HEK293 (cell line): ENCODE results near the gene FOXD3.

Experiments
- CTCF ChIA-PET: fragments of 350-600 bp; formaldehyde crosslinking; extraction: SDS; loops from one replicate; lab custom pipeline; 2021; ENCODE audit warnings: antibody characterized with exemption; lab: Yijun Ruan, JAX
- POLR2A ChIA-PET: fragments of 300-600 bp; formaldehyde crosslinking; extraction: SDS; loops from one replicate; lab custom pipeline; 2020; ENCODE audit warnings: antibody characterized with exemption, inconsistent platforms; lab: Yijun Ruan, JAX
- H3K27ac ChIP-seq: fragments of 200-500 bp; sonication (Bioruptor generic); 2 replicates; pipeline ENCODE4 v1.5.1; 2014; ENCODE audit warnings: low read depth, low read length, control low read depth, inconsistent platforms; ENCODE audit errors: extremely low read depth
- H3K36me3 ChIP-seq, 2 experiments: fragments of 200-500 bp in 1 of 2; sonication (Bioruptor generic) in 1 of 2; 1 replicate in 1 of 2; 2 replicates in 1 of 2; pipeline ENCODE4 v1.5.1; 2014 to 2017; ENCODE audit warnings: inconsistent platforms in 2 of 2, low read length in 2 of 2; ENCODE audit not compliant: control insufficient read depth in 2 of 2, insufficient read depth in 1 of 2
- H3K4me1 ChIP-seq: fragments of 200-500 bp; sonication (Bioruptor generic); 2 replicates; pipeline ENCODE4 v1.5.1; 2014; ENCODE audit warnings: mild to moderate bottlenecking, low read length, inconsistent platforms; ENCODE audit not compliant: control insufficient read depth, insufficient read depth
- H3K4me3 ChIP-seq: 2 replicates; pipeline ENCODE4 v1.5.1; 2011; ENCODE audit warnings: low read depth, mild to moderate bottlenecking, control low read depth, low read length, moderate library complexity
- H3K9me3 ChIP-seq: fragments of 200-500 bp; sonication (Bioruptor generic); 2 replicates; pipeline ENCODE4 v1.5.1; 2014; ENCODE audit warnings: low read depth, low read length, inconsistent platforms; ENCODE audit not compliant: control insufficient read depth, insufficient read depth
- GLIS1 ChIP-seq: fragments of 450-650 bp; formaldehyde crosslinking; IDR thresholded peaks from 2 replicates; pipeline ENCODE4 v1.5.1; 2016; ENCODE audit warnings: missing biosample characterization, missing genetic modification characterization
- SETDB1 ChIP-seq: IDR thresholded peaks from one replicate; pipeline ENCODE4 v1.6.1; 2017; ENCODE audit warnings: mild to moderate bottlenecking, low read length, moderate library complexity, mixed read lengths; ENCODE audit not compliant: insufficient read length
- SP3 ChIP-seq: fragments of 450-650 bp; formaldehyde crosslinking; IDR thresholded peaks from 2 replicates; pipeline ENCODE4 v1.5.1; 2016; ENCODE audit warnings: missing biosample characterization, missing genetic modification characterization
- YY2 ChIP-seq: fragments of 450-650 bp; formaldehyde crosslinking; IDR thresholded peaks from 2 replicates; pipeline ENCODE4 v1.5.1; 2016; ENCODE audit warnings: missing biosample characterization, missing genetic modification characterization
- ZFP3 ChIP-seq: fragments of 450-650 bp; formaldehyde crosslinking; IDR thresholded peaks from 2 replicates; pipeline ENCODE4 v1.5.1; 2016; ENCODE audit warnings: low read depth, missing biosample characterization, missing genetic modification characterization
- ZNF2 ChIP-seq: fragments of 450-650 bp; formaldehyde crosslinking; IDR thresholded peaks from 2 replicates; pipeline ENCODE4 v1.5.1; 2016; ENCODE audit warnings: missing biosample characterization, missing genetic modification characterization
- ZNF202 ChIP-seq: fragments of 450-650 bp; formaldehyde crosslinking; IDR thresholded peaks from 2 replicates; pipeline ENCODE4 v1.5.1; 2016; ENCODE audit warnings: missing biosample characterization, missing genetic modification characterization, borderline replicate concordance
- ZNF292 ChIP-seq: fragments of 450-650 bp; formaldehyde crosslinking; IDR thresholded peaks from 2 replicates; pipeline ENCODE4 v1.5.1; 2016; ENCODE audit warnings: low read depth, missing biosample characterization, missing genetic modification characterization, borderline replicate concordance
- ZNF391 ChIP-seq: fragments of 450-650 bp; formaldehyde crosslinking; IDR thresholded peaks from 2 replicates; pipeline ENCODE4 v1.5.1; 2016; ENCODE audit warnings: low read depth, missing biosample characterization, missing genetic modification characterization, borderline replicate concordance
- ZNF433 ChIP-seq: fragments of 450-650 bp; formaldehyde crosslinking; IDR thresholded peaks from 2 replicates; pipeline ENCODE4 v1.5.1; 2016; ENCODE audit warnings: missing biosample characterization, missing genetic modification characterization, low read depth
- ZNF510 ChIP-seq: fragments of 450-650 bp; formaldehyde crosslinking; IDR thresholded peaks from 2 replicates; pipeline ENCODE4 v1.5.1; 2018; ENCODE audit warnings: mild to moderate bottlenecking, missing genetic modification characterization, missing biosample characterization; ENCODE audit not compliant: insufficient replicate concordance
- ZNF514 ChIP-seq: fragments of 450-650 bp; formaldehyde crosslinking; IDR thresholded peaks from 2 replicates; pipeline ENCODE4 v1.5.1; 2016; ENCODE audit warnings: missing biosample characterization, missing genetic modification characterization
- ZNF548 ChIP-seq: fragments of 450-650 bp; formaldehyde crosslinking; IDR thresholded peaks from 2 replicates; pipeline ENCODE4 v1.5.1; 2016; ENCODE audit warnings: missing biosample characterization, missing genetic modification characterization
- ZNF561 ChIP-seq: fragments of 450-650 bp; IDR thresholded peaks from 2 replicates; pipeline ENCODE4 v1.5.1; 2018; ENCODE audit warnings: missing biosample characterization, missing genetic modification characterization, borderline replicate concordance
- ZNF623 ChIP-seq: fragments of 450-650 bp; formaldehyde crosslinking; IDR thresholded peaks from 2 replicates; pipeline ENCODE4 v1.5.1; 2016; ENCODE audit warnings: missing biosample characterization, missing genetic modification characterization
- ZNF701 ChIP-seq: fragments of 450-650 bp; formaldehyde crosslinking; IDR thresholded peaks from 2 replicates; pipeline ENCODE4 v1.5.1; 2016; ENCODE audit warnings: missing biosample characterization, missing genetic modification characterization
- ZNF707 ChIP-seq: fragments of 450-650 bp; formaldehyde crosslinking; IDR thresholded peaks from 2 replicates; pipeline ENCODE4 v1.5.1; 2016; ENCODE audit warnings: missing biosample characterization, missing genetic modification characterization
- ZNF785 ChIP-seq: fragments of 450-650 bp; formaldehyde crosslinking; IDR thresholded peaks from 2 replicates; pipeline ENCODE4 v1.5.1; 2016; ENCODE audit warnings: missing biosample characterization, missing genetic modification characterization
- ZNF792 ChIP-seq: fragments of 450-650 bp; formaldehyde crosslinking; IDR thresholded peaks from 2 replicates; pipeline ENCODE4 v1.5.1; 2016; ENCODE audit warnings: missing biosample characterization, missing genetic modification characterization
- ZSCAN16 ChIP-seq: fragments of 450-650 bp; formaldehyde crosslinking; IDR thresholded peaks from 2 replicates; pipeline ENCODE4 v1.5.1; 2016; ENCODE audit warnings: missing biosample characterization, missing genetic modification characterization
- TF ChIP-seq, protein P1 (sequence below): fragments of 450-650 bp; formaldehyde crosslinking; IDR thresholded peaks from 2 replicates; pipeline ENCODE4 v1.5.1; 2016; ENCODE audit warnings: missing biosample characterization, missing genetic modification characterization, borderline replicate concordance
- TF ChIP-seq, protein P2 (sequence below): fragments of 450-650 bp; formaldehyde crosslinking; IDR thresholded peaks from 2 replicates; pipeline ENCODE4 v1.5.1; 2016; ENCODE audit warnings: missing biosample characterization, missing genetic modification characterization
- TF ChIP-seq, protein P3 (sequence below): fragments of 450-650 bp; formaldehyde crosslinking; conservative IDR thresholded peaks from 2 replicates; pipeline ENCODE4 v1.5.1; 2016; ENCODE audit warnings: low read depth, missing biosample characterization, missing genetic modification characterization

FOXD3 gene

DNA sequence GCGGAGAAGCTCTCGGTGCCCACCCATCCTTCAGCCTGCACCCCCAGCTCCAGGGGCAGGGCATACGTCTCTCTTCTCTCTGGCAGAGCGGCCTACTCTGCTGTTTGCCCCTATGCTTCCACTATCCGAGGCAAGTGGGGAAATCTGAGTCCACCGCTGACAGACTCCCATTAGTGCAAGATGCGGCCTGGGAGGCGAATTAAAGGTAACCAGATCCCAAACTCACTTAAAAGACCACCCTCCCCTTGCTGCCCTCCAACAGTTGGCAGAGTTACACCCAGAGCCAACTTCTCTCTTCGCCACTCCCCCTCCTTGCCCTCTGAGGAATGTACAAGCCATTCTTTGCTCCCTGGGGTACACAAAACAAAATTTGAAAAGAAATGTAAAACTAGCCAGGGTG, 6.4 kb downstream of the FOXD3 start (continued):
- no peak for TF ChIP-seq GLIS1 (tag by site-specific recombination)
- TF ChIP-seq ZNF292 (tag by site-specific recombination) = no peak
- TF ChIP-seq ZNF510 (tag by site-specific recombination) = no peak
- no peak for TF ChIP-seq ZNF202 (tag by site-specific recombination)
- no peak for TF ChIP-seq ZNF701 (tag by site-specific recombination)
- TF ChIP-seq ZNF707 = no peak

DNA sequence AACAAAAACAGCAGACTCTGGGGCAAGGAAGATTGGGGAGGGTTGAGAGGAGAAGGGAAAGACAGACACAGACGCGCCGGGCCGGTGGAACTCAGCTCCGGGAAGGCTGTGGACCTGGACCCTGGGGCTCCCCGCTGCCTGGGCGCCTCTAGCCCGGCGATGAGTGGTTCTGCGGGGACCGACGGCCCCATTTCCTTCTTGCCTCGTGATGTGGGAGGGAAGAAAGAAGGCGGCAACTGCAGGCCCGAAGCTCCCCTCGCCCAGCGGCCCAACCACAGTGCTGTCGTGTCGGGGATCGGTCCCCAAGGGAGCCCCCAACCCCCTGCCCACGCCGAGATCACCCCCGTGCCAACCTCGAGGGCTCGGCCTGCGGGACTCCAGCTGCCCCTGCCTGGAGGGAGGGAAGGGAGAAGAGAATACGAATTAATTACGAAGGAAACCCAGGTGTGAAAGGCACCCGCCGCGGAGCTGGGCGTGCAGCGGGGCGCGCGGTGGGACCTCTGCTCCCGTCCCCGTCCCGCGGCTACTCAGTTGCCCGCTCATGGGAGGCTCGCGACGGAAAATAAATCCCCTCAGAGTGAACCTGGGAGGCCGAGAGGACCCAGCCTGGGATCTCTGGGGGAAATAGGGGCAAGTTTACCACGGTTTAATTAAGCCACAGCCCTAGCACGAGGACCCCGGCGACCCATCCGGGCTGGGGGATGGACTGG, 7.4 kb downstream of the FOXD3 start:
- CTCF ChIA-PET = interaction anchor here (1.1 kb wide), 1 partner anchor 11 kb away, joined by 5 read pairs; no protein-coding TSS in a partner anchor
- Histone ChIP-seq H3K4me1 (peaks cover 5% of the 10 kb centered on the region; the same call in 1 of the 2 replicates), H3K9me3 (no peaks in the 10 kb centered on the region), H3K27ac (no peak overlapping the region)
- POLR2A ChIA-PET = no interaction called here
- TF ChIP-seq, protein P1, sequence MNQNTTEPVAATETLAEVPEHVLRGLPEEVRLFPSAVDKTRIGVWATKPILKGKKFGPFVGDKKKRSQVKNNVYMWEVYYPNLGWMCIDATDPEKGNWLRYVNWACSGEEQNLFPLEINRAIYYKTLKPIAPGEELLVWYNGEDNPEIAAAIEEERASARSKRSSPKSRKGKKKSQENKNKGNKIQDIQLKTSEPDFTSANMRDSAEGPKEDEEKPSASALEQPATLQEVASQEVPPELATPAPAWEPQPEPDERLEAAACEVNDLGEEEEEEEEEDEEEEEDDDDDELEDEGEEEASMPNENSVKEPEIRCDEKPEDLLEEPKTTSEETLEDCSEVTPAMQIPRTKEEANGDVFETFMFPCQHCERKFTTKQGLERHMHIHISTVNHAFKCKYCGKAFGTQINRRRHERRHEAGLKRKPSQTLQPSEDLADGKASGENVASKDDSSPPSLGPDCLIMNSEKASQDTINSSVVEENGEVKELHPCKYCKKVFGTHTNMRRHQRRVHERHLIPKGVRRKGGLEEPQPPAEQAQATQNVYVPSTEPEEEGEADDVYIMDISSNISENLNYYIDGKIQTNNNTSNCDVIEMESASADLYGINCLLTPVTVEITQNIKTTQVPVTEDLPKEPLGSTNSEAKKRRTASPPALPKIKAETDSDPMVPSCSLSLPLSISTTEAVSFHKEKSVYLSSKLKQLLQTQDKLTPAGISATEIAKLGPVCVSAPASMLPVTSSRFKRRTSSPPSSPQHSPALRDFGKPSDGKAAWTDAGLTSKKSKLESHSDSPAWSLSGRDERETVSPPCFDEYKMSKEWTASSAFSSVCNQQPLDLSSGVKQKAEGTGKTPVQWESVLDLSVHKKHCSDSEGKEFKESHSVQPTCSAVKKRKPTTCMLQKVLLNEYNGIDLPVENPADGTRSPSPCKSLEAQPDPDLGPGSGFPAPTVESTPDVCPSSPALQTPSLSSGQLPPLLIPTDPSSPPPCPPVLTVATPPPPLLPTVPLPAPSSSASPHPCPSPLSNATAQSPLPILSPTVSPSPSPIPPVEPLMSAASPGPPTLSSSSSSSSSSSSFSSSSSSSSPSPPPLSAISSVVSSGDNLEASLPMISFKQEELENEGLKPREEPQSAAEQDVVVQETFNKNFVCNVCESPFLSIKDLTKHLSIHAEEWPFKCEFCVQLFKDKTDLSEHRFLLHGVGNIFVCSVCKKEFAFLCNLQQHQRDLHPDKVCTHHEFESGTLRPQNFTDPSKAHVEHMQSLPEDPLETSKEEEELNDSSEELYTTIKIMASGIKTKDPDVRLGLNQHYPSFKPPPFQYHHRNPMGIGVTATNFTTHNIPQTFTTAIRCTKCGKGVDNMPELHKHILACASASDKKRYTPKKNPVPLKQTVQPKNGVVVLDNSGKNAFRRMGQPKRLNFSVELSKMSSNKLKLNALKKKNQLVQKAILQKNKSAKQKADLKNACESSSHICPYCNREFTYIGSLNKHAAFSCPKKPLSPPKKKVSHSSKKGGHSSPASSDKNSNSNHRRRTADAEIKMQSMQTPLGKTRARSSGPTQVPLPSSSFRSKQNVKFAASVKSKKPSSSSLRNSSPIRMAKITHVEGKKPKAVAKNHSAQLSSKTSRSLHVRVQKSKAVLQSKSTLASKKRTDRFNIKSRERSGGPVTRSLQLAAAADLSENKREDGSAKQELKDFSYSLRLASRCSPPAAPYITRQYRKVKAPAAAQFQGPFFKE (tag by site-specific recombination) = no peak
- no peak for TF ChIP-seq ZNF2 (tag by site-specific recombination)
- TF ChIP-seq ZNF391 (tag by site-specific recombination) = no peak
- no peak for TF ChIP-seq ZNF785 (tag by site-specific recombination)
- TF ChIP-seq ZNF561 (tag by site-specific recombination) = no peak
- no peak for TF ChIP-seq ZSCAN16
- TF ChIP-seq, protein P2, sequence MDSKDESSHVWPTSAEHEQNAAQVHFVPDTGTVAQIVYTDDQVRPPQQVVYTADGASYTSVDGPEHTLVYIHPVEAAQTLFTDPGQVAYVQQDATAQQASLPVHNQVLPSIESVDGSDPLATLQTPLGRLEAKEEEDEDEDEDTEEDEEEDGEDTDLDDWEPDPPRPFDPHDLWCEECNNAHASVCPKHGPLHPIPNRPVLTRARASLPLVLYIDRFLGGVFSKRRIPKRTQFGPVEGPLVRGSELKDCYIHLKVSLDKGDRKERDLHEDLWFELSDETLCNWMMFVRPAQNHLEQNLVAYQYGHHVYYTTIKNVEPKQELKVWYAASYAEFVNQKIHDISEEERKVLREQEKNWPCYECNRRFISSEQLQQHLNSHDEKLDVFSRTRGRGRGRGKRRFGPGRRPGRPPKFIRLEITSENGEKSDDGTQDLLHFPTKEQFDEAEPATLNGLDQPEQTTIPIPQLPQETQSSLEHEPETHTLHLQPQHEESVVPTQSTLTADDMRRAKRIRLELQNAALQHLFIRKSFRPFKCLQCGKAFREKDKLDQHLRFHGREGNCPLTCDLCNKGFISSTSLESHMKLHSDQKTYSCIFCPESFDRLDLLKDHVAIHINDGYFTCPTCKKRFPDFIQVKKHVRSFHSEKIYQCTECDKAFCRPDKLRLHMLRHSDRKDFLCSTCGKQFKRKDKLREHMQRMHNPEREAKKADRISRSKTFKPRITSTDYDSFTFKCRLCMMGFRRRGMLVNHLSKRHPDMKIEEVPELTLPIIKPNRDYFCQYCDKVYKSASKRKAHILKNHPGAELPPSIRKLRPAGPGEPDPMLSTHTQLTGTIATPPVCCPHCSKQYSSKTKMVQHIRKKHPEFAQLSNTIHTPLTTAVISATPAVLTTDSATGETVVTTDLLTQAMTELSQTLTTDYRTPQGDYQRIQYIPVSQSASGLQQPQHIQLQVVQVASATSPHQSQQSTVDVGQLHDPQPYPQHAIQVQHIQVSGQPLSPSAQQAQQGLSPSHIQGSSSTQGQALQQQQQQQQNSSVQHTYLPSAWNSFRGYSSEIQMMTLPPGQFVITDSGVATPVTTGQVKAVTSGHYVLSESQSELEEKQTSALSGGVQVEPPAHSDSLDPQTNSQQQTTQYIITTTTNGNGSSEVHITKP (tag by site-specific recombination) = no peak
- TF ChIP-seq ZFP3 = no peak
- TF ChIP-seq ZNF292 (tag by site-specific recombination) = no peak
- no peak for TF ChIP-seq YY2
- TF ChIP-seq ZNF623 = no peak
- TF ChIP-seq, protein P3, sequence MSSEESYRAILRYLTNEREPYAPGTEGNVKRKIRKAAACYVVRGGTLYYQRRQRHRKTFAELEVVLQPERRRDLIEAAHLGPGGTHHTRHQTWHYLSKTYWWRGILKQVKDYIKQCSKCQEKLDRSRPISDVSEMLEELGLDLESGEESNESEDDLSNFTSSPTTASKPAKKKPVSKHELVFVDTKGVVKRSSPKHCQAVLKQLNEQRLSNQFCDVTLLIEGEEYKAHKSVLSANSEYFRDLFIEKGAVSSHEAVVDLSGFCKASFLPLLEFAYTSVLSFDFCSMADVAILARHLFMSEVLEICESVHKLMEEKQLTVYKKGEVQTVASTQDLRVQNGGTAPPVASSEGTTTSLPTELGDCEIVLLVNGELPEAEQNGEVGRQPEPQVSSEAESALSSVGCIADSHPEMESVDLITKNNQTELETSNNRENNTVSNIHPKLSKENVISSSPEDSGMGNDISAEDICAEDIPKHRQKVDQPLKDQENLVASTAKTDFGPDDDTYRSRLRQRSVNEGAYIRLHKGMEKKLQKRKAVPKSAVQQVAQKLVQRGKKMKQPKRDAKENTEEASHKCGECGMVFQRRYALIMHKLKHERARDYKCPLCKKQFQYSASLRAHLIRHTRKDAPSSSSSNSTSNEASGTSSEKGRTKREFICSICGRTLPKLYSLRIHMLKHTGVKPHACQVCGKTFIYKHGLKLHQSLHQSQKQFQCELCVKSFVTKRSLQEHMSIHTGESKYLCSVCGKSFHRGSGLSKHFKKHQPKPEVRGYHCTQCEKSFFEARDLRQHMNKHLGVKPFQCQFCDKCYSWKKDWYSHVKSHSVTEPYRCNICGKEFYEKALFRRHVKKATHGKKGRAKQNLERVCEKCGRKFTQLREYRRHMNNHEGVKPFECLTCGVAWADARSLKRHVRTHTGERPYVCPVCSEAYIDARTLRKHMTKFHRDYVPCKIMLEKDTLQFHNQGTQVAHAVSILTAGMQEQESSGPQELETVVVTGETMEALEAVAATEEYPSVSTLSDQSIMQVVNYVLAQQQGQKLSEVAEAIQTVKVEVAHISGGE (tag by site-specific recombination) = no peak
- no peak for TF ChIP-seq ZNF514
- no peak for TF ChIP-seq ZNF433
- no peak for TF ChIP-seq SETDB1
- no peak for TF ChIP-seq ZNF548 (tag by site-specific recombination)
- no peak for TF ChIP-seq SP3 (tag by site-specific recombination)
- TF ChIP-seq ZNF792 (tag by site-specific recombination) = no peak
- TF ChIP-seq, all 188 proteins: peak for 0
- Histone ChIP-seq H3K36me3 (no peaks in the 10 kb centered on the region), H3K4me3 (no peak overlapping the region)
